Measurements from ENCODE around the gene RAPGEF2. TPM values are rescaled to one million over a fixed set of nuclear protein-coding genes. Genes with fewer than 3 reads are reported as not detected.

The RAPGEF2 gene
- total RNA-seq, 1 experiment from 2014 or later: 29.8 TPM

- peak overlapping the region; percentile 82 for H2AFZ ChIP-seq
- peak overlapping the region; percentile 88 for H3K4me3 ChIP-seq
- TF ChIP-seq CTCF (conservative IDR thresholded peaks at IDR 0.05) (no peak), EZH2 (IDR thresholded peaks at IDR 0.05; ENCODE audit: low read depth) (no peak)
- H3K79me2 ChIP-seq (ENCODE audit: low read depth): peaks cover 32% of the 10 kb centered on the region
- H3K9me2 ChIP-seq (ENCODE audit: insufficient read depth): no peaks in the 10 kb centered on the region
- H4K20me1 ChIP-seq (ENCODE audit: insufficient read depth): peaks cover 23% of the 10 kb centered on the region; the same call in 1 of the 2 replicates
- H3K27ac ChIP-seq: peak overlapping the region; percentile 41; the same call in 1 of the 2 replicates
- H3K9me3 ChIP-seq (ENCODE audit: insufficient read depth, low read depth): no peaks in the 10 kb centered on the region
- CTCF ChIA-PET: no interaction called here
- 0 out of 2 replicates have a peak, but pooled peaks cover 4% of the 10 kb centered on the region for H3F3A ChIP-seq (ENCODE audit: insufficient read depth, low read depth)
- POLR2A ChIA-PET (ENCODE audit: unreplicated experiment): interaction anchor here (0.5 to 0.6 kb wide), 3 partner anchors 8 to 250 kb away, joined by 6 to 20 read pairs (median 12); no protein-coding TSS in a partner anchor
- DNase-seq: no peak
- H3K27me3 ChIP-seq (ENCODE audit: insufficient read depth, low read depth): no peaks in the 10 kb centered on the region
- H3K4me2 ChIP-seq: peak overlapping the region; percentile 92
- no peaks in the 10 kb centered on the region for H3K36me3 ChIP-seq (ENCODE audit: low read depth)
- TSS peak; percentile 89 for BruUV-seq (replicated peaks)
- intact Hi-C loops (cut with micrococcal nuclease; ENCODE audit: unreplicated experiment): loop anchor here (2.0 kb wide), 4 partner anchors 95 to 431 kb away; partner anchors contain the start of gene C4orf46
- peaks cover 31% of the 10 kb centered on the region for H3K4me1 ChIP-seq (replicated peaks; ENCODE audit: insufficient read depth)
These were observed 774 bp upstream of the RAPGEF2 start for GRCh38 chr4:159101988-159102621.

- Histone ChIP-seq H3K36me3 (ENCODE audit: low read depth) (no peaks in the 10 kb centered on the region), H3K79me2 (ENCODE audit: low read depth) (peaks cover 45% of the 10 kb centered on the region), H2AFZ (no peak overlapping the region), H3F3A (ENCODE audit: insufficient read depth, low read depth) (0 out of 2 replicates have a peak, but pooled peaks cover 4% of the 10 kb centered on the region), H3K4me2 (peak overlapping the region; percentile 61), H3K27me3 (ENCODE audit: insufficient read depth, low read depth) (no peaks in the 10 kb centered on the region), H3K9me3 (ENCODE audit: insufficient read depth, low read depth) (no peaks in the 10 kb centered on the region), H3K27ac (peak overlapping the region; percentile 77), H3K4me3 (peak overlapping the region; percentile 88), H3K9me2 (ENCODE audit: insufficient read depth) (no peaks in the 10 kb centered on the region), H4K20me1 (ENCODE audit: insufficient read depth) (peaks cover 24% of the 10 kb centered on the region; the same call in 1 of the 2 replicates), H3K4me1 (replicated peaks; ENCODE audit: insufficient read depth) (peaks cover 28% of the 10 kb centered on the region)
- ChIA-PET CTCF (no interaction called here), POLR2A (ENCODE audit: unreplicated experiment) (interaction anchor here (0.6 kb wide), 1 partner anchor 251 kb away, joined by 5 read pairs; no protein-coding TSS in a partner anchor)
- peak in 1 of 2 experiments; percentile 40 for DNase-seq
- TF ChIP-seq EZH2 (IDR thresholded peaks at IDR 0.05; ENCODE audit: low read depth) (no peak), CTCF (conservative IDR thresholded peaks at IDR 0.05) (no peak)
- no TSS peak for BruUV-seq (replicated peaks)
- intact Hi-C loops (cut with micrococcal nuclease; ENCODE audit: unreplicated experiment): loop anchor here (2.0 kb wide), 4 partner anchors 97 to 433 kb away; partner anchors contain the start of gene C4orf46
These were observed 608 bp downstream of the RAPGEF2 start for GRCh38 chr4:159103384-159103990.

GRCh38 chr4:159104694-159105414 lies 2.0 kb downstream of the RAPGEF2 start:
- Histone ChIP-seq H3K4me1 (replicated peaks; ENCODE audit: insufficient read depth) (peaks cover 27% of the 10 kb centered on the region), H4K20me1 (ENCODE audit: insufficient read depth) (peaks cover 24% of the 10 kb centered on the region), H3K9me3 (ENCODE audit: insufficient read depth, low read depth) (no peaks in the 10 kb centered on the region), H3K9me2 (ENCODE audit: insufficient read depth) (no peaks in the 10 kb centered on the region), H3F3A (ENCODE audit: insufficient read depth, low read depth) (0 out of 2 replicates have a peak, but pooled peaks cover 4% of the 10 kb centered on the region), H3K27ac (peak overlapping the region; percentile 36), H3K4me2 (peak overlapping the region; percentile 78), H3K36me3 (ENCODE audit: low read depth) (no peaks in the 10 kb centered on the region), H2AFZ (no peak overlapping the region), H3K4me3 (peak overlapping the region; percentile 78), H3K27me3 (ENCODE audit: insufficient read depth, low read depth) (no peaks in the 10 kb centered on the region), H3K79me2 (ENCODE audit: low read depth) (peaks cover 58% of the 10 kb centered on the region)
- BruUV-seq (replicated peaks): no TSS peak
- CTCF ChIA-PET: interaction anchor here (0.7 kb wide), 1 partner anchor 58 kb away, joined by 5 read pairs; no protein-coding TSS in a partner anchor
- TF ChIP-seq EZH2 (IDR thresholded peaks at IDR 0.05; ENCODE audit: low read depth): no peak
- no peak; the same call in 1 of the 2 replicates for TF ChIP-seq CTCF (conservative IDR thresholded peaks at IDR 0.05)
- DNase-seq: peak; percentile 12 to 44
- intact Hi-C loops (cut with micrococcal nuclease; ENCODE audit: unreplicated experiment): loop anchor here (1.0 to 2.0 kb wide), 2 partner anchors 70 to 248 kb away; no protein-coding TSS in a partner anchor
- POLR2A ChIA-PET (ENCODE audit: unreplicated experiment): no interaction called here

Data from PC-9 (cell line).